PC-9 (cell line): ENCODE measurements around the gene ELF2. TPM values are rescaled to one million over a fixed set of nuclear protein-coding genes. Genes with fewer than 3 reads are reported as not detected.

Experiments
- BruUV-seq: library from RNA; stranded (reverse); fragments of 400-500 nt; replicated peaks from 2 replicates; lab custom pipeline; 2021; lab: Mats Ljungman, UMichigan
- CTCF ChIA-PET: fragments of 300-600 bp; sonication (Branson Sonifier 250); formaldehyde crosslinking; loops from one replicate; lab custom pipeline; 2022; ENCODE audit warnings: antibody characterized with exemption; lab: Charles Lee
- POLR2A ChIA-PET: fragments of 300-600 bp; sonication (Branson Sonifier 250); formaldehyde crosslinking; loops from one replicate; lab custom pipeline; 2022; ENCODE audit warnings: antibody characterized with exemption; ENCODE audit not compliant: unreplicated experiment; lab: Charles Lee
- DNase-seq, 2 experiments: peaks; one replicate each; pipeline versions ENCODE4 v3.0.0 to v3.0.0-alpha.2; 2015 to 2022; ENCODE audit warnings: mixed read lengths in 1 of 2
- H2AFZ ChIP-seq: fragments of 200-600 bp; sonication (generic); 2 replicates; pipeline ENCODE4 v1.8.1; 2017; ENCODE audit warnings: antibody characterized with exemption
- H3F3A ChIP-seq: fragments of 200-600 bp; sonication (generic); 2 replicates; pipeline ENCODE4 v1.8.1; 2017; ENCODE audit warnings: antibody characterized with exemption, mild to moderate bottlenecking, low read depth; ENCODE audit not compliant: insufficient read depth
- H3K27ac ChIP-seq: fragments of 200-600 bp; sonication (generic); 2 replicates; pipeline ENCODE4 v1.6.1; 2016; ENCODE audit warnings: mixed run types
- H3K27me3 ChIP-seq: fragments of 200-600 bp; sonication (generic); 2 replicates; pipeline ENCODE4 v1.6.1; 2016; ENCODE audit warnings: low read depth, mixed run types; ENCODE audit not compliant: insufficient read depth
- H3K36me3 ChIP-seq: fragments of 200-600 bp; sonication (generic); 2 replicates; pipeline ENCODE4 v1.6.1; 2016; ENCODE audit warnings: low read depth, mixed run types
- H3K4me1 ChIP-seq: fragments of 200-600 bp; sonication (generic); replicated peaks from 2 replicates; pipeline ENCODE4 v1.6.1; 2016; ENCODE audit warnings: mixed run types; ENCODE audit not compliant: insufficient read depth
- H3K4me2 ChIP-seq: fragments of 200-600 bp; sonication (generic); 2 replicates; pipeline ENCODE4 v1.6.1; 2017; ENCODE audit warnings: mixed run types
- H3K4me3 ChIP-seq: fragments of 200-600 bp; sonication (generic); 2 replicates; pipeline ENCODE4 v1.6.1; 2016; ENCODE audit warnings: mixed run types
- H3K79me2 ChIP-seq: fragments of 200-600 bp; sonication (generic); 2 replicates; pipeline ENCODE4 v1.6.1; 2017; ENCODE audit warnings: low read depth, mixed run types
- H3K9me2 ChIP-seq: fragments of 200-600 bp; sonication (generic); 2 replicates; pipeline ENCODE4 v1.8.1; 2017; ENCODE audit warnings: mild to moderate bottlenecking; ENCODE audit not compliant: insufficient read depth
- H3K9me3 ChIP-seq: fragments of 200-600 bp; sonication (generic); 2 replicates; pipeline ENCODE4 v1.8.1; 2016; ENCODE audit warnings: low read depth; ENCODE audit not compliant: insufficient read depth
- H4K20me1 ChIP-seq: fragments of 200-600 bp; sonication (generic); 2 replicates; pipeline ENCODE4 v1.8.1; 2017; ENCODE audit not compliant: insufficient read depth
- CTCF ChIP-seq: fragments of 200-600 bp; sonication (generic); conservative IDR thresholded peaks from 2 replicates; pipeline ENCODE4 v1.6.1; 2017; ENCODE audit warnings: mixed run types, antibody characterized with exemption, mild to moderate bottlenecking, moderate library complexity
- EZH2 ChIP-seq: fragments of 200-600 bp; sonication (generic); IDR thresholded peaks from 2 replicates; pipeline ENCODE4 v1.8.0; 2017; ENCODE audit warnings: antibody characterized with exemption, low read depth
- intact Hi-C: fragments of 100-400 bp; cut with micrococcal nuclease; formaldehyde crosslinking; loops from one replicate; pipeline ENCODE4 v1.10.0; 2022; ENCODE audit not compliant: unreplicated experiment
- total RNA-seq: library from RNA; stranded (reverse); gene quantifications from 2 replicates; pipeline ENCODE4 v1.2.3, GENCODE V29; 2021

Gene ELF2
- total RNA-seq, 1 experiment from 2014 or later, result 30.7 TPM

GRCh38 chr4:139018971-139019758 lies 157.9 kb downstream of the ELF2 start:
- Histone ChIP-seq H3K9me3 (no peaks in the 10 kb centered on the region), H2AFZ (no peak overlapping the region), H3K36me3 (no peaks in the 10 kb centered on the region; the same call in 1 of the 2 replicates), H3K4me3 (no peak overlapping the region), H3K27me3 (no peaks in the 10 kb centered on the region), H4K20me1 (no peaks in the 10 kb centered on the region), H3K27ac (no peak overlapping the region), H3K79me2 (peaks cover 53% of the 10 kb centered on the region), H3K9me2 (no peaks in the 10 kb centered on the region), H3K4me1 (peaks cover 15% of the 10 kb centered on the region), H3K4me2 (no peak overlapping the region), H3F3A (peaks cover 7% of the 10 kb centered on the region)
- ChIA-PET CTCF (interaction anchor here (0.6 to 1.6 kb wide), 2 partner anchors 11 to 536 kb away, joined by 3 to 4 read pairs; no protein-coding TSS in a partner anchor), POLR2A (interaction anchor here (0.7 kb wide), 1 partner anchor 121 kb away, joined by 7 read pairs; no protein-coding TSS in a partner anchor)
- TF ChIP-seq CTCF (no peak), EZH2 (no peak)
- no peak for DNase-seq
- no TSS peak for BruUV-seq
- intact Hi-C loops, result loop anchor here (5.0 kb wide), 1 partner anchor 283 kb away; the partner anchor contains the start of genes NAA15 and NDUFC1

- Histone ChIP-seq H3K36me3 (no peaks in the 10 kb centered on the region; the same call in 1 of the 2 replicates), H3F3A (peaks cover 14% of the 10 kb centered on the region), H3K9me3 (no peaks in the 10 kb centered on the region), H3K79me2 (peaks cover 53% of the 10 kb centered on the region), H4K20me1 (no peaks in the 10 kb centered on the region), H3K4me2 (peak overlapping the region; percentile 44; the same call in 1 of the 2 replicates), H3K9me2 (no peaks in the 10 kb centered on the region), H3K27ac (no peak overlapping the region), H3K4me3 (no peak overlapping the region), H3K27me3 (no peaks in the 10 kb centered on the region), H2AFZ (no peak overlapping the region), H3K4me1 (peaks cover 22% of the 10 kb centered on the region)
- intact Hi-C loops, result loop anchor here (5.0 kb wide), 1 partner anchor 284 kb away; the partner anchor contains the start of genes NAA15 and NDUFC1
- TF ChIP-seq CTCF (no peak), EZH2 (no peak)
- CTCF ChIA-PET, result no interaction called here
- DNase-seq, result no peak
- no TSS peak for BruUV-seq
- POLR2A ChIA-PET, result no interaction called here
Measured at GRCh38 chr4:139018501-139018900, 158.5 kb downstream of the ELF2 start.

GRCh38 chr4:139017861-139018260 lies 159.2 kb downstream of the ELF2 start:
- no peaks in the 10 kb centered on the region; the same call in 1 of the 2 replicates for H3K36me3 ChIP-seq
- no peak overlapping the region for H3K27ac ChIP-seq
- no peaks in the 10 kb centered on the region for H3K9me3 ChIP-seq
- H4K20me1 ChIP-seq, result no peaks in the 10 kb centered on the region
- peak overlapping the region; percentile 44 for H3K4me2 ChIP-seq
- no peaks in the 10 kb centered on the region for H3K9me2 ChIP-seq
- no peak overlapping the region for H2AFZ ChIP-seq
- POLR2A ChIA-PET, result no interaction called here
- no peak for TF ChIP-seq EZH2
- no peak for TF ChIP-seq CTCF
- DNase-seq, result no peak
- H3K4me3 ChIP-seq, result no peak overlapping the region
- BruUV-seq, result no TSS peak
- CTCF ChIA-PET, result no interaction called here
- H3K27me3 ChIP-seq, result no peaks in the 10 kb centered on the region
- H3K4me1 ChIP-seq, result peaks cover 28% of the 10 kb centered on the region
- peaks cover 53% of the 10 kb centered on the region for H3K79me2 ChIP-seq
- H3F3A ChIP-seq, result peaks cover 18% of the 10 kb centered on the region
- intact Hi-C loops, result loop anchor here (5.0 kb wide), 1 partner anchor 284 kb away; the partner anchor contains the start of genes NAA15 and NDUFC1
